NCI-H774 (cell line): ENCODE results near the gene ZNF644.
"Not testable (repeated sequence)": the region's sequence is repeated elsewhere in the genome, so short reads cannot be mapped to it uniquely, and the experiment has no call there.

Experiments used
- DNase-seq: peaks from one replicate; lab custom pipeline; 2025; lab: John Stamatoyannopoulos, UW

Gene ZNF644

GRCh38 chr1:91021686-91022517 is at the start of gene ZNF644:
Gene ZNF644 (minus strand): TSS chr1:91022035. CDS start chr1:90982353, 39,682 bp downstream.
- DNase-seq: peak; percentile 93

GRCh38 chr1:91070298-91070697 is 48.5 kb upstream of the ZNF644 start:
- DNase-seq: no peak

GRCh38 chr1:91066538-91066937 is 44.7 kb upstream of the ZNF644 start:
- no peak for DNase-seq

- DNase-seq: no peak
Observed at GRCh38 chr1:91065337-91065736, 43.5 kb upstream of the ZNF644 start.

- DNase-seq: not testable (repeated sequence)
Observed at GRCh38 chr1:91063403-91063802, 41.6 kb upstream of the ZNF644 start.

DNA sequence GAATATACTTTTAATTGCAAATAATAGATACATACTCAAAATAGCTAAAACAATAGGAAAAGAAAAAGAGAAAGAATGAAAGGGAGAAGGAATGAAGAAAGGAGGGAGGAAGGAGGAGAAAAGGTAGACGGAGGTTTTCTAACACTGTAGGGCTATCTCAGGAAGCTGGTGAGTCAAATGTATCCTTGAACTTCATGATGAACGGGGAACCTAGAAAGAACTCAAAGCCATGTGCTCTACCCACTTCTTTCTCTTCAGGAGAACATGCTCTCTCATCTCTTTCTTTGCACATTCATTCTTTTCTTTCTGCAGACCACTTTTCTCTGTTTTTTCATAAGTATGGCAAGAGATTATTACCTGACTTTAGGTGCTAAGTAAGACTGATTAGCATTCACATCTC is 37.3 kb upstream of the ZNF644 start:
- DNase-seq: no peak

- no peak for DNase-seq
Observed at GRCh38 chr1:91057784-91058183, 35.9 kb upstream of the ZNF644 start.

GRCh38 chr1:91054780-91055481 is 33.1 kb upstream of the ZNF644 start:
- no peak for DNase-seq

- DNase-seq: no peak
Observed at GRCh38 chr1:91053630-91054029, 31.8 kb upstream of the ZNF644 start.

DNA sequence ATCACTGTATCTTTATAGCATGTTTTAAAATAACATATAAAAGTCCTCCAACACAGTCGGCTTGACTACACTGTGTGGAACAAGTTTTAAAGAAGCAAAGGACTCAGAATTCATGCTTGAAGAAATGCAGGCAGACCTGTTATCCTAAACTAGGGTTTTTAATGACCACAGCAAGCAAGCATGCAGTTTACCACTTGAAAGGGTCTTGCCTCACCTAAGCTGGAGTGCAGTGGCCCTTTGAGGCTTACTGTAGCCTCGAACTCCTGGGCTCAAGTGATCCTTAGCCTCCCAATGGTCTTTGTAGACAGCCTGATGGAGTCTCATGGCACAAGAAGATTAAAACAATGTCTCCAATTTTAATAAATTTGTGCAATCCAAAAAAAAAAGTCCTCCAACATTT is 27.7 kb upstream of the ZNF644 start:
- DNase-seq: not testable (repeated sequence)

DNA sequence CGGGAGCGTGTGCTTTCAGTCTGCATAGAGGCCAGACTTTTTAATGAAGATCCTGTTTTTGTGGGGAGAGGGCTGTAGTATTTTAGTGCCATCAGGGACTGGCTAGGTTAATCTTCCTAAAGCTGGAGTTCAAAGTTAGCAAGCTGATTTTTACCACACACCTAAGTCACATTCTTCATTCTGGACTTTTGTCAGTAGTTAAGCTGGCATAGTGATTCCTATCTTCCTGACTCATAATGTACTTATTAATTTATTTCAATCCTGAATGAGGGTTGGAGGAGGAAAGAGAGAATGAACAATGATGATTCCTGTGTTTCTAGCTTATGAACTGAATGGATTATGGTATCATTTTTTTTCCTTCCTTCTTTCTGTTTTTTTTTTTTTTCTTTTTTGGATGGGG is 24.9 kb upstream of the ZNF644 start:
- DNase-seq: no peak

- no peak for DNase-seq
Observed at GRCh38 chr1:91045284-91045683, 23.4 kb upstream of the ZNF644 start.

DNA sequence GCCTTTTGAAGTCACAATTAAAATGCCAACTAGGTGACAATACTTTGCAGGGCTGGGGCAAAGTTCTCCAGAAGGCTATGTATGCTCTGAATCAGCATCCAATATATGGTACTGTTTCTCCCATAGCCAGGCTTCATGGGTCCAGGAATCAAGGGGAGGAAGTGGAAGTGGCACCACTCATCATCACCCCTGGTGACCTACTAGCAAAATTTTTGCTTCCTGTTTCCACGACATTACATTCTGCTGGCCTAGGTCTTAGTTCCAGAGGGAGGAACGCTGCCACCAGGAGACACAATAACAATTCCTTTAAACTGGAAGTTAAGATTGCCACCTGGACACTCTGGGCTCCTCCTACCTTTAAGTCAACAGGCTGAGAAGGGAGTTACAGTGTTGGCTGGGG is 22.9 kb upstream of the ZNF644 start:
- not testable (repeated sequence) for DNase-seq

DNA sequence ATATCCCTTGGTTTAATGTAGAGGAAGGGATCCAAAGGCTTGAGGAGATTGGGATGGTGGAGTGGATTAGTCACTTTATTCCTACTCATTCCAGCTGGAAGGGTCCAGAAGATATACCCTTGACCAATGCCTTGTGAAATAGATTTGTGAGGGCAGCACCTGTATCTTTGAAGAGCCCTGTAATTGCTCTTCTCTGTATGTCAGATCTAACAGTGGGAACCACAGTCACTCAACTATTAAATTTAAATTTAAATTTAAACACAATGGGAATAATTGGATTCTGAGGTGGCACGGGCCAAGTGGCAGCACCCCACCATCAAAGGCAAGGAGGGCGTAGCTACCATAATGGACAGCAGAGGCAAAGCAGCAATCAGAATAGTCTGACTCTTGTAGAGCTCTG is 20.5 kb upstream of the ZNF644 start:
- not testable (repeated sequence) for DNase-seq

- no peak for DNase-seq
Observed at GRCh38 chr1:91038582-91038981, 16.7 kb upstream of the ZNF644 start.

GRCh38 chr1:91036894-91037829 is 15.3 kb upstream of the ZNF644 start:
- DNase-seq: no peak

- no peak for DNase-seq
Observed at GRCh38 chr1:91032349-91032748, 10.5 kb upstream of the ZNF644 start.

DNA sequence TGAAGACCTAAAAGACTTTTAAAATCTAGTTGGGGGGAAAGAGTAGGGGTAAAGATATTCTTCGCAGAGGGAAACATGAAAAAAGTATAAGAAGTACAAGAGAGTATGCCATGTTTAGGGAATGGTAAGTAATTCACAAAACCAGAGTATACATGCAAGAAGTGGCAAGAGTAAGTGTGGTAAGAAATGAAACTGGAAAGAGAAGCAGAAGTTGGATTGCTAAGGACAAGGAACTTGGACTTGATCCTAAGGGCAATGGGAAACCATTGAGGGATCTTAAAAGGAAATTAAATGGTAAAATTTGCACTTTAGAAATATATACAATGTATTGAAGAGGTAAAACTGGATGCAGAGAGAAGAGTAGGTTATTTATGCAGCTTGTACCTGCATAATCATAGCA is 9.2 kb upstream of the ZNF644 start:
- no peak for DNase-seq

DNA sequence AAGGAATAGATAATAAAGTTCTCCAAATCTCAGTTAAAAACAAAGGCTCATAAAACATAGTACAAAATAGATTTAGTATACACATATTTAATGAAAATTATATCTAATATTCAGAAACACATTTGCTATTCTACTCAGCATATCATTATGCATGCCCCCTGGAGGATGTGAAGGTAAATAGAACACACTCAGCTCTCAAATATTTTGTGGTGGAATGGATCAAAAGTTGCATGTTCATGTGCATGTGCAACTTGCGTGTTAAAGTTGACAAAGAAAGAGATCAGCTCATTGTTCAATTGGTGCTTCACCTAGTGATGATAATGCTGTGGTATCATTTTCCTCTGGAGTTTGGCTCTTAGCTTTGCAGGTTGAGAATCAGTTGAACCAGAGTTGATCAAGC is 4.9 kb upstream of the ZNF644 start:
- no peak for DNase-seq

DNA sequence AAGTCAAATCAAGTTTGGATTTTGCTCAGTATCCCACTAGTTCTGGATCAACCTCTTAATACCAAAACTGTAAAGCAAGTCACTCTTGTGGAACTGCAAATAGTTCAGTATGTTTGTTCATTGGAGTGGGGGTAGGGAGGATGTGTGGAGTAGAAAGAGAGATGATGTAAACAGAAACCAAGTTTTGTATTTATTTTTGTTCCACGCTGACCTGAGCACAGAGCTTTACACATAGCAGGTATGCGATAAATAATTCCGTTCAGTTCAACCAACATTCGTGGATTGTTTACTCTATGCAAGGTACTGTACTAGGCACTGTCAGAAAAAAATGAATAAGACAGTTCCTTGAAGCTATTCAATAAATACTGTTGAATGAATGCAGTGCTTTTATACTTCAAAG is 4.5 kb upstream of the ZNF644 start:
- no peak for DNase-seq

- no peak for DNase-seq
Observed at GRCh38 chr1:91024481-91025119, 2.8 kb upstream of the ZNF644 start.

DNA sequence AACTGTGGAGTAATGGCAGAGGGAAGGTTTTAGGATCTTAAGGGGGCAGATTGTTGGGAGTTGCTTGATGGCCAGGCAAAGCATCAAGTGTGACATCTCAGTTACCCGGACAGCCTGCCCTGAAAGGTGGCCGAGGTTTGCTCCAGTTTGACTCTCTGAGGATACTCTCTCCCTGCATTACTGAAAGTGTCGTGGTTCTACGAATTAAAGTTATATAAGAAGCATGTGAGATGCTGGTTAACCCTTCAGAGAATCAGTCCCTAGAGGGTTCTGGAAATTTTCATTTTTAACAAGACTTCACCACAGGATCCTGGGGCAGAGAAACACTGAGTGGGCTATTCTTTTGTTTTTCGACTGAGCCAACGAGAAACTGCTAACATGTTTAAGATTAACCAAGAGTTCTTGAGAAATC is 689 bp upstream of the ZNF644 start:
- DNase-seq: no peak
